ENCODE data around the gene FHIT.
"Not testable (repeated sequence)": the region's sequence is repeated elsewhere in the genome, so short reads cannot be mapped to it uniquely, and the experiment has no call there.

FHIT gene

DNA sequence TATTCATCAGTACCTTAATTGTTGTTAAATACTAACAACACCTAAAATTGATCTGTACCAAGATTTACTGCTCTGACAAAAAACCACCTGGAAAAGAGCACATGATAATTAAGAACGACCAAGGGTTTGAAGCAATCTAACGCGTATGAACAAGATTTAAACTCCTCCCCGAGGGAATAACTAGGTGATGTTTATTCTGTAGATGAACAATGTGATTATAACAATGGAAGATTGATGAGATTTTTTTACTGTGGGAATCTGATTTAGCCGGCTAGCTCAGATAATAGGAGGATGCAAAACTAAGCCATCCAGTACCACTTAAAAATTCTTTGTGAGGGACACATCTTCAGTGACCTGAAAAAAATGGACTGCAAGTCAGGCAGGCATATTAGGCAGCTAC, 222.1 kb downstream of the FHIT start:
- H3K9me3 ChIP-seq (ENCODE audit: control insufficient read depth in 5 of 5, low read length in 5 of 5) = no peaks in the 10 kb centered on the region
- no peaks in the 10 kb centered on the region for H3K4me1 ChIP-seq (ENCODE audit: control insufficient read depth in 5 of 5, insufficient read depth in 5 of 5, low read length in 5 of 5)
- H3K4me3 ChIP-seq (ENCODE audit: low read depth in 1 of 5, low read length in 5 of 5) = no peak overlapping the region
- no peak overlapping the region for H3K9ac ChIP-seq (ENCODE audit: low read length in 5 of 5)
- no peaks in the 10 kb centered on the region for H3K27me3 ChIP-seq (ENCODE audit: control insufficient read depth in 5 of 5, insufficient read depth in 4 of 5, low read length in 5 of 5)
- no peak overlapping the region for H3K27ac ChIP-seq (ENCODE audit: low read depth, low read length)
- no peaks in the 10 kb centered on the region for H3K36me3 ChIP-seq (ENCODE audit: control insufficient read depth in 5 of 5, insufficient read depth in 5 of 5, low read length in 5 of 5)

GRCh38 chr3:61018807-61019206, 232.4 kb downstream of the FHIT start:
- no peaks in the 10 kb centered on the region for H3K4me1 ChIP-seq (ENCODE audit: control insufficient read depth in 5 of 5, insufficient read depth in 5 of 5, low read length in 5 of 5)
- H3K4me3 ChIP-seq (ENCODE audit: low read depth in 1 of 5, low read length in 5 of 5) = no peak overlapping the region
- no peaks in the 10 kb centered on the region for H3K36me3 ChIP-seq (ENCODE audit: control insufficient read depth in 5 of 5, insufficient read depth in 5 of 5, low read length in 5 of 5)
- no peak overlapping the region for H3K9ac ChIP-seq (ENCODE audit: low read length in 5 of 5)
- no peaks in the 10 kb centered on the region for H3K9me3 ChIP-seq (ENCODE audit: control insufficient read depth in 5 of 5, low read length in 5 of 5)
- H3K27ac ChIP-seq (ENCODE audit: low read depth, low read length) = no peak overlapping the region
- H3K27me3 ChIP-seq (ENCODE audit: control insufficient read depth in 5 of 5, insufficient read depth in 4 of 5, low read length in 5 of 5) = no peaks in the 10 kb centered on the region

DNA sequence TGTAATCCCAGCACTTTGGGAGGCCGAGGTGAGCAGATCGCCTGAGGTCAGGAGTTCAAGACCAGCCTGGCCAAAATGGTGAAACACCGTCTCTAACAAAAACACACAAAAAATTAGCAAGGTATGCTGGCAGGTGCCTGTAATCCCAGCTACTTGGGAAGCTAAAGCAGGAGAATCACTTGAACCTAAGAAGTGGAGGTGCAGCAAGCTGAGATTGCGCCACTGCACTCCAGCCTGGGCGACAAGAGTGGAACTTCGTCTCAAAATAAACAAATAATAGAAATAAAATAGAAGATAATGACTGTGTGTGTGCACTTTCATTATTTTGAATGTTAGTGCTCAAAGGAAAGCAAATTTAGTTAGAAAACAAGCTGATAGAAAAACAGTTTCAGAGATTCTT, 234.2 kb downstream of the FHIT start:
- not testable (repeated sequence) for H3K4me1 ChIP-seq (ENCODE audit: control insufficient read depth in 5 of 5, insufficient read depth in 5 of 5, low read length in 5 of 5); H3K27ac ChIP-seq (ENCODE audit: low read depth, low read length)

DNA sequence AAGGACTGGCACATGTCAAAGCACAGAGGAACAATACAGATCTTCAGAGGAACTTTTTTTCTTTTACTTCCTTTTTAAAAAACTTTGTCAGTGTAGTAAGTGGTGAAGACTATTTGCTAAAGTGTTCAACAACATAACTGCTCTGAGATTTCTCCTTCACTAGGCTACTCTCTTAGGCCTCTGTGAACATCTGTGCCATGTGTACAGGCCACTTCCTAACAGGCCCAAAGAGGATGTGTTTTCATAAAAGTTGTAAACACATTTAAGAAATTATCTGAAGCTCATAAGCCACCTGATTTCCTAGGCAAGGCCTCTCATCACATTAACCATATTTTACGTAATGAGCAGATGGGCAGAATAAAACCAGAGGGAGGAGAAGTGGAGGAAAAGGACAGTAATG, 235.4 kb downstream of the FHIT start:
- H3K36me3 ChIP-seq (ENCODE audit: control insufficient read depth in 5 of 5, insufficient read depth in 5 of 5, low read length in 5 of 5) = no peaks in the 10 kb centered on the region
- H3K27ac ChIP-seq (ENCODE audit: low read depth, low read length) = no peak overlapping the region
- no peak overlapping the region for H3K9ac ChIP-seq (ENCODE audit: low read length in 5 of 5)
- no peaks in the 10 kb centered on the region for H3K4me1 ChIP-seq (ENCODE audit: control insufficient read depth in 5 of 5, insufficient read depth in 5 of 5, low read length in 5 of 5)
- H3K4me3 ChIP-seq (ENCODE audit: low read depth in 1 of 5, low read length in 5 of 5) = no peak overlapping the region
- no peaks in the 10 kb centered on the region for H3K9me3 ChIP-seq (ENCODE audit: control insufficient read depth in 5 of 5, low read length in 5 of 5)
- H3K27me3 ChIP-seq (ENCODE audit: control insufficient read depth in 5 of 5, insufficient read depth in 4 of 5, low read length in 5 of 5) = no peaks in the 10 kb centered on the region

More for the DNA sequence above, 234.2 kb downstream of the FHIT start:
- not testable (repeated sequence) for H3K9me3 ChIP-seq (ENCODE audit: control insufficient read depth in 5 of 5, low read length in 5 of 5); H3K36me3 ChIP-seq (ENCODE audit: control insufficient read depth in 5 of 5, insufficient read depth in 5 of 5, low read length in 5 of 5); H3K27me3 ChIP-seq (ENCODE audit: control insufficient read depth in 5 of 5, insufficient read depth in 4 of 5, low read length in 5 of 5); H3K9ac ChIP-seq (ENCODE audit: low read length in 5 of 5); H3K4me3 ChIP-seq (ENCODE audit: low read depth in 1 of 5, low read length in 5 of 5)

DNA sequence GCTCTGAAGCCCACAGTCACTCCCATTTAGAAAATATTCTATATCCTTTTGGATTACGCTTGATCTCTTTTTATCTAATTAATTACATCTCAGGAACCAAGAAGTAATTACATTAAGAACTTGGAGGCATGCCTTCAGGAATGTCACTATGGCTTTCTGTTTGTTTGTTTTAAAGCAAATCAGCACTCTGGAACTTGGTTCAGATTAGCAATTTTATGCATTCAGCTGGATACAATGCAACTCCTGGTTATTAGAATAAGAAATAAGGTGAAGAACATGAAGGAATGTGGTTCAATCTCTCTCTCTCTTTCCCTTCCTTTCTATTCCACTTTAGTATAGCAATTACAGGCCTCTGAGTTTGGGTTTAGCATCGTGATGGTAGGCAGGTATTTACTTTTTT, 235.8 kb downstream of the FHIT start:
- H3K9me3 ChIP-seq (ENCODE audit: control insufficient read depth in 5 of 5, low read length in 5 of 5) = no peaks in the 10 kb centered on the region
- no peak overlapping the region for H3K27ac ChIP-seq (ENCODE audit: low read depth, low read length)
- H3K9ac ChIP-seq (ENCODE audit: low read length in 5 of 5) = no peak overlapping the region
- no peaks in the 10 kb centered on the region for H3K36me3 ChIP-seq (ENCODE audit: control insufficient read depth in 5 of 5, insufficient read depth in 5 of 5, low read length in 5 of 5)
- H3K27me3 ChIP-seq (ENCODE audit: control insufficient read depth in 5 of 5, insufficient read depth in 4 of 5, low read length in 5 of 5) = no peaks in the 10 kb centered on the region
- H3K4me1 ChIP-seq (ENCODE audit: control insufficient read depth in 5 of 5, insufficient read depth in 5 of 5, low read length in 5 of 5) = no peaks in the 10 kb centered on the region
- no peak overlapping the region for H3K4me3 ChIP-seq (ENCODE audit: low read depth in 1 of 5, low read length in 5 of 5)

- no peaks in the 10 kb centered on the region for H3K36me3 ChIP-seq (ENCODE audit: control insufficient read depth in 5 of 5, insufficient read depth in 5 of 5, low read length in 5 of 5)
- no peak overlapping the region for H3K4me3 ChIP-seq (ENCODE audit: low read depth in 1 of 5, low read length in 5 of 5)
- no peaks in the 10 kb centered on the region for H3K27me3 ChIP-seq (ENCODE audit: control insufficient read depth in 5 of 5, insufficient read depth in 4 of 5, low read length in 5 of 5)
- no peaks in the 10 kb centered on the region for H3K9me3 ChIP-seq (ENCODE audit: control insufficient read depth in 5 of 5, low read length in 5 of 5)
- no peak overlapping the region for H3K9ac ChIP-seq (ENCODE audit: low read length in 5 of 5)
- H3K4me1 ChIP-seq (ENCODE audit: control insufficient read depth in 5 of 5, insufficient read depth in 5 of 5, low read length in 5 of 5) = no peaks in the 10 kb centered on the region
- H3K27ac ChIP-seq (ENCODE audit: low read depth, low read length) = no peak overlapping the region
Measured at GRCh38 chr3:61008998-61009380, 242.3 kb downstream of the FHIT start.

DNA sequence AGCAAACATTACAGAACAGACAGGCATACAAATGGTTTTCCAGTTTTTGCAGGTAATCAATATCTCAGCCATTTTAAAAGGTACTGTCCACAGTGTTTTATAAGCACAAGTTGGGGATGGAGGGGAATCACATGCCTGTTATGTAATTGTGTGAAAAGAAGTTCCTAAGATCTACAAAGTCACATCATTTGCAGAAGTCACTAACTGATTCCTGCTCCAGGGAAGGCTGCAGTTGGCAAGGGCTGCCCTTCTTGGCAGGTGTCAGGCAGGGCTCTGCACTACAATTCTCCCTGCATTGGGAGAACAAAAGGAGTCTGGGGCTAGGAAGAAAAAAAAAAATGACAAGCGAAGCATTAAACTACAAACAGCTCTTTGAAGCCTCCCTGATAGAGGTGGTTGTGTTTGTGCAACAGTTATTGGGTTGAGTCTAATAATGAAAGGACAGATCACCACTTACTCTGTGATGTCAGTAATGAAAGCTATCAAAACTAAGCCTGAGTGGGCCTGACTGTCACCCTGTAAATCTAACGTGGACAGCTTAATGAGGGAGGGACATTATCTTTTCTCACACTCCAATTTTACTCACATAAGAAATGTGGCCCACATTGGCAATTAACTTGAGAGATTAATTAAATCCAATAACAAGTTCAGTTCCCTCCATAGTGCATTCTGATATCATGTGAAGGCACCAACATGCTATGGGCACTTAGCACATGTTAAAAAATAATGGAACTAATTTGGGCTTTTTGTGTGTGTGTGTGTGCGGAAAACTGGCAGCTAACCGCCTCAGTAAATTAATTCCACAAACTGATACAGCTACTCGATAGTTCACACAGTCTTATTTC, 242.9 kb downstream of the FHIT start:
- H3K9ac ChIP-seq (ENCODE audit: low read length in 5 of 5) = no peak overlapping the region
- H3K9me3 ChIP-seq (ENCODE audit: control insufficient read depth in 5 of 5, low read length in 5 of 5) = no peaks in the 10 kb centered on the region
- no peaks in the 10 kb centered on the region for H3K36me3 ChIP-seq (ENCODE audit: control insufficient read depth in 5 of 5, insufficient read depth in 5 of 5, low read length in 5 of 5)
- H3K4me1 ChIP-seq (ENCODE audit: control insufficient read depth in 5 of 5, insufficient read depth in 5 of 5, low read length in 5 of 5) = no peaks in the 10 kb centered on the region
- no peaks in the 10 kb centered on the region for H3K27me3 ChIP-seq (ENCODE audit: control insufficient read depth in 5 of 5, insufficient read depth in 4 of 5, low read length in 5 of 5)
- H3K4me3 ChIP-seq (ENCODE audit: low read depth in 1 of 5, low read length in 5 of 5) = no peak overlapping the region
- no peak overlapping the region for H3K27ac ChIP-seq (ENCODE audit: low read depth, low read length)

DNA sequence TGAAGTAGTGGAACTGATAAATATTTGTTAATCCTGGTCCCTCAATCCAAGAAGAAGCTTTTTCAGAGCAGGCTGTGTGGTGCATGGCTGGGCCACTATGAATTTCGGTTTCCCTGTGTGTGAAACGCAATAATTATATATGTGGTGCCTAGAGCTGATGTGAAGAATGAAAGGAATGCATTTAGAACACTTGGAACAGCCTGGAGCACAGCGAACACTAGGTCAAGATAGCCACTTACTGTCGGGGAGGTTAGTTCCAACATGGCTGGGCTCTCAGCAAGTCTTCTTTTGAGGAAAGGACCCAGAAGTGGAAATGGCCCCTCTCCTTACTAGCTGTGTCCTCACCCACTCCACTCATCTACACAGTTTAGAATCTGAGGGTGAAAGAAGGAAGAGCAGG, 245.7 kb downstream of the FHIT start:
- Histone ChIP-seq H3K4me1 (ENCODE audit: control insufficient read depth in 5 of 5, insufficient read depth in 5 of 5, low read length in 5 of 5) (no peaks in the 10 kb centered on the region), H3K27ac (ENCODE audit: low read depth, low read length) (no peak overlapping the region), H3K36me3 (ENCODE audit: control insufficient read depth in 5 of 5, insufficient read depth in 5 of 5, low read length in 5 of 5) (no peaks in the 10 kb centered on the region), H3K9ac (ENCODE audit: low read length in 5 of 5) (no peak overlapping the region), H3K4me3 (ENCODE audit: low read depth in 1 of 5, low read length in 5 of 5) (no peak overlapping the region), H3K27me3 (ENCODE audit: control insufficient read depth in 5 of 5, insufficient read depth in 4 of 5, low read length in 5 of 5) (no peaks in the 10 kb centered on the region), H3K9me3 (ENCODE audit: control insufficient read depth in 5 of 5, low read length in 5 of 5) (no peaks in the 10 kb centered on the region)

DNA sequence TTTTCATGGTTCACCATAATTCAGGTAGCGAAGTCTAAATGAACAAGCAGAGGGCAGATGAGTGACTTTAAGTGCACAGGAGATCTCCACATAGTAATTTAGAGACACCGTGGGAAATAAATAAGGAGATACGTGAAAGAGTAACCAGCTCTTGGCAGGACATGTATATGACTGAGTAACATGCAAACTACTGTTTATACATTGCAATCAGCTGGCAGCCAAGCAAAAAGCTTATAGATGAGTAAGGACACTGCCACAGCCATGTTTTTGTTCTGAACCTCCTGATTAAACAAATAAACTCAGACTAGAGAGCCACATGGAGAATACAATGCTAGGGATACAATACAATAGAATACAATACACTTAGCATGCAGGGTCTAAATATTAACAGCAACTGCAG, 252.4 kb downstream of the FHIT start:
- Histone ChIP-seq H3K4me3 (ENCODE audit: low read depth in 1 of 5, low read length in 5 of 5) (no peak overlapping the region), H3K4me1 (ENCODE audit: control insufficient read depth in 5 of 5, insufficient read depth in 5 of 5, low read length in 5 of 5) (no peaks in the 10 kb centered on the region), H3K27ac (ENCODE audit: low read depth, low read length) (no peak overlapping the region), H3K27me3 (ENCODE audit: control insufficient read depth in 5 of 5, insufficient read depth in 4 of 5, low read length in 5 of 5) (no peaks in the 10 kb centered on the region), H3K9me3 (ENCODE audit: control insufficient read depth in 5 of 5, low read length in 5 of 5) (no peaks in the 10 kb centered on the region), H3K36me3 (ENCODE audit: control insufficient read depth in 5 of 5, insufficient read depth in 5 of 5, low read length in 5 of 5) (no peaks in the 10 kb centered on the region), H3K9ac (ENCODE audit: low read length in 5 of 5) (no peak overlapping the region)

- H3K9ac ChIP-seq (ENCODE audit: low read length in 5 of 5) = no peak overlapping the region
- no peak overlapping the region for H3K4me3 ChIP-seq (ENCODE audit: low read depth in 1 of 5, low read length in 5 of 5)
- H3K27ac ChIP-seq (ENCODE audit: low read depth, low read length) = no peak overlapping the region
- H3K4me1 ChIP-seq (ENCODE audit: control insufficient read depth in 5 of 5, insufficient read depth in 5 of 5, low read length in 5 of 5) = no peaks in the 10 kb centered on the region
- no peaks in the 10 kb centered on the region for H3K27me3 ChIP-seq (ENCODE audit: control insufficient read depth in 5 of 5, insufficient read depth in 4 of 5, low read length in 5 of 5)
- no peaks in the 10 kb centered on the region for H3K36me3 ChIP-seq (ENCODE audit: control insufficient read depth in 5 of 5, insufficient read depth in 5 of 5, low read length in 5 of 5)
- H3K9me3 ChIP-seq (ENCODE audit: control insufficient read depth in 5 of 5, low read length in 5 of 5) = no peaks in the 10 kb centered on the region
Measured at GRCh38 chr3:60992395-60992794, 258.9 kb downstream of the FHIT start.

DNA sequence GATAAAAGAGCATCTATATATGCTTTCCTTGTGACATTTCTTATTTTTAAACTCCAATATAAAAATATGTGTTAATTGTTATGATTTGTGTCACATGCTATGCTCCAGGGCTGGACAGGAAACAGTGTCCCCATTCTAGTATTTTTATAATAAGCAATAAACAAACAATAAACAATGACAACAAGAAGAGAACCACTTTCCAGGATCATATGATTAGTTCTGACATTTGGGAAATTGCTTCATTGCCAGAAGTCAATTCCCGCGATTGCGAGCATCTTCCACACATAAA, 260.9 kb downstream of the FHIT start:
- Histone ChIP-seq H3K4me1 (ENCODE audit: control insufficient read depth in 5 of 5, insufficient read depth in 5 of 5, low read length in 5 of 5) (no peaks in the 10 kb centered on the region), H3K27ac (ENCODE audit: low read depth, low read length) (no peak overlapping the region), H3K4me3 (ENCODE audit: low read depth in 1 of 5, low read length in 5 of 5) (no peak overlapping the region), H3K27me3 (ENCODE audit: control insufficient read depth in 5 of 5, insufficient read depth in 4 of 5, low read length in 5 of 5) (no peaks in the 10 kb centered on the region), H3K36me3 (ENCODE audit: control insufficient read depth in 5 of 5, insufficient read depth in 5 of 5, low read length in 5 of 5) (no peaks in the 10 kb centered on the region), H3K9ac (ENCODE audit: low read length in 5 of 5) (no peak overlapping the region), H3K9me3 (ENCODE audit: control insufficient read depth in 5 of 5, low read length in 5 of 5) (peaks cover 0 to 6% (median 2%) of the 10 kb centered on the region in 5 donors)
